Right lobe of liver (tissue), 4 donors: ENCODE results near the gene ST3GAL2.

ENCODE experiments used
- CTCF ChIP-seq, 4 donors: fragments of 200-600 bp in 3 of 4; fragments of 450-650 bp in 1 of 4; IDR thresholded peaks; one replicate each; pipeline versions ENCODE4 v1.5.1 to v1.8.0; 2016 to 2022; ENCODE audit warnings: antibody characterized with exemption in 4 of 4, mild to moderate bottlenecking in 2 of 4
- POLR2A ChIP-seq: fragments of 450-650 bp; IDR thresholded peaks from one replicate; pipeline ENCODE4 v1.6.1; 2017; ENCODE audit warnings: antibody characterized with exemption, mild to moderate bottlenecking
- donor health status: DM: no; HTN: no; CAD: no.
- donor health status: DM: no; HTN: no; CAD: no.
- donor health status: DM: no; HTN: yes; CAD: no.

GRCh38 chr16:70399381-70399780, 39.5 kb downstream of the ST3GAL2 start:
- TF ChIP-seq CTCF (IDR thresholded peaks at IDR 0.05) (no peak), POLR2A (no peak)
